ENCODE results near the gene DRD2. TPM values are rescaled to one million over a fixed set of nuclear protein-coding genes. Genes with fewer than 3 reads are reported as not detected.
A peak's percentile ranks its signal among the peaks of the same experiment; 100 is the strongest.

Gene DRD2
- total and polyA plus RNA-seq, 10 donors = not detected

GRCh38 chr11:113415343-113415742 lies 59.9 kb downstream of the DRD2 start:
- 89 to 96% (median 92%) methylated on average over 16 of the region's 16 CpGs for WGBS, 5 donors
- no peaks in the 10 kb centered on the region for H3K9me3 ChIP-seq
- TF ChIP-seq POLR2A (IDR thresholded peaks at IDR 0.05) (no peak), CTCF (IDR thresholded peaks at IDR 0.05 in 8 of 11, conservative IDR thresholded peaks at IDR 0.05 in 3 of 11) (no peak), POLR2AphosphoS5 (IDR thresholded peaks at IDR 0.05) (no peak)
- H3K4me1 ChIP-seq = no peaks in the 10 kb centered on the region
- no peak overlapping the region for H3K27ac ChIP-seq
- H3K36me3 ChIP-seq = no peaks in the 10 kb centered on the region
- H3K27me3 ChIP-seq (replicated peaks in 1 of 7) = no peaks in the 10 kb centered on the region
- no peak overlapping the region for H3K4me3 ChIP-seq
- intact Hi-C loops (cut with DNase I; ENCODE audit: low total_unique reads) = no loop called here
- DNase-seq = peak; percentile 58

- DNase-seq = peak; percentile 62
- no peak overlapping the region for H3K27ac ChIP-seq
- WGBS, 5 donors = 76 to 94% (median 80%) methylated on average over 8 to 9 of the region's 9 CpGs
- H3K27me3 ChIP-seq (replicated peaks in 1 of 7) = no peaks in the 10 kb centered on the region
- H3K4me1 ChIP-seq = no peaks in the 10 kb centered on the region
- no peak for TF ChIP-seq POLR2A (IDR thresholded peaks at IDR 0.05)
- no peak for TF ChIP-seq POLR2AphosphoS5 (IDR thresholded peaks at IDR 0.05)
- TF ChIP-seq CTCF (IDR thresholded peaks at IDR 0.05 in 8 of 11, conservative IDR thresholded peaks at IDR 0.05 in 3 of 11) = no peak
- H3K36me3 ChIP-seq = no peaks in the 10 kb centered on the region
- H3K9me3 ChIP-seq = no peaks in the 10 kb centered on the region
- H3K4me3 ChIP-seq = no peak overlapping the region
- intact Hi-C loops (cut with DNase I; ENCODE audit: low total_unique reads) = no loop called here
Observed at GRCh38 chr11:113412675-113413074, 62.5 kb downstream of the DRD2 start.

- WGBS, 5 donors = 68 to 87% (median 75%) methylated on average over 3 of the region's 3 CpGs
- H3K4me1 ChIP-seq = no peaks in the 10 kb centered on the region
- no peaks in the 10 kb centered on the region for H3K9me3 ChIP-seq
- H3K27me3 ChIP-seq (replicated peaks in 1 of 7) = no peaks in the 10 kb centered on the region
- TF ChIP-seq POLR2AphosphoS5 (IDR thresholded peaks at IDR 0.05) (no peak), POLR2A (IDR thresholded peaks at IDR 0.05) (no peak), CTCF (IDR thresholded peaks at IDR 0.05 in 8 of 11, conservative IDR thresholded peaks at IDR 0.05 in 3 of 11) (no peak)
- intact Hi-C loops (cut with DNase I; ENCODE audit: low total_unique reads) = no loop called here
- H3K27ac ChIP-seq = no peak overlapping the region
- no peaks in the 10 kb centered on the region for H3K36me3 ChIP-seq
- no peak for DNase-seq
- H3K4me3 ChIP-seq = no peak overlapping the region
Observed at GRCh38 chr11:113411536-113411935, 63.7 kb downstream of the DRD2 start.

- H3K36me3 ChIP-seq = no peaks in the 10 kb centered on the region
- H3K27me3 ChIP-seq (replicated peaks in 1 of 7) = no peaks in the 10 kb centered on the region
- TF ChIP-seq CTCF (IDR thresholded peaks at IDR 0.05 in 8 of 11, conservative IDR thresholded peaks at IDR 0.05 in 3 of 11) (no peak), POLR2A (IDR thresholded peaks at IDR 0.05) (no peak), POLR2AphosphoS5 (IDR thresholded peaks at IDR 0.05) (no peak)
- DNase-seq = peak; percentile 67
- WGBS, 5 donors = 84 to 93% (median 89%) methylated on average over 20 to 21 of the region's 21 CpGs
- intact Hi-C loops (cut with DNase I; ENCODE audit: low total_unique reads) = no loop called here
- no peak overlapping the region for H3K4me3 ChIP-seq
- H3K4me1 ChIP-seq = no peaks in the 10 kb centered on the region
- no peak overlapping the region for H3K27ac ChIP-seq
- no peaks in the 10 kb centered on the region for H3K9me3 ChIP-seq
Observed at GRCh38 chr11:113410414-113411135, 64.6 kb downstream of the DRD2 start.

Measured in spleen (tissue), 11 donors.